ENCODE results near the gene UGP2.

The UGP2 gene

GRCh38 chr2:63821396-63821795, 20.3 kb upstream of the UGP2 start:
- Histone ChIP-seq H3K4me2 (ENCODE audit: low read length) (no peak overlapping the region), H3K9me3 (ENCODE audit: insufficient read depth, low read depth, low read length) (no peaks in the 10 kb centered on the region), H3K36me3 (ENCODE audit: control insufficient read depth in 1 of 2, insufficient read depth in 2 of 2, low read length in 2 of 2) (no peaks in the 10 kb centered on the region), H2BK5ac (ENCODE audit: low read depth, low read length, poor library complexity) (no peak overlapping the region), H3K9ac (ENCODE audit: low read length) (no peak overlapping the region), H3K4me1 (ENCODE audit: control insufficient read depth in 1 of 2, insufficient read depth in 2 of 2, low read length in 2 of 2) (peaks cover 0 to 2% of the 10 kb centered on the region in 2 experiments), H3K27me3 (ENCODE audit: insufficient read depth, low read length) (no peaks in the 10 kb centered on the region), H2AK5ac (ENCODE audit: low read length) (no peak overlapping the region), H2BK12ac (ENCODE audit: low read length) (no peak overlapping the region), H4K12ac (ENCODE audit: low read depth, low read length) (no peak overlapping the region), H4K8ac (ENCODE audit: low read depth, low read length) (no peak overlapping the region), H3K79me2 (ENCODE audit: control insufficient read depth, insufficient read depth, low read length, poor library complexity) (no peaks in the 10 kb centered on the region), H2BK120ac (ENCODE audit: insufficient read depth, low read length, poor library complexity) (no peak overlapping the region), H3K14ac (ENCODE audit: low read length) (no peak overlapping the region), H4K91ac (ENCODE audit: low read depth, low read length) (no peak overlapping the region), H3K4me3 (ENCODE audit: low read depth, low read length) (no peak overlapping the region), H2AFZ (ENCODE audit: insufficient read depth, low read length, poor library complexity) (no peak overlapping the region), H3K23ac (ENCODE audit: low read length) (no peak overlapping the region), H3K79me1 (ENCODE audit: low read length) (peaks cover under 1% of the 10 kb centered on the region), H3K18ac (ENCODE audit: low read length) (no peak overlapping the region), H3K27ac (ENCODE audit: low read depth, low read length) (no peak overlapping the region), H3K4ac (ENCODE audit: low read depth, low read length) (no peak overlapping the region)
- no CpG with 5 or more reads among the region's 3 CpGs for WGBS (ENCODE audit: extremely low coverage, insufficient coverage, insufficient read length)
- no peak for DNase-seq

- no peaks in the 10 kb centered on the region for H3K79me2 ChIP-seq (ENCODE audit: control insufficient read depth, insufficient read depth, low read length, poor library complexity)
- no peak overlapping the region for H2AFZ ChIP-seq (ENCODE audit: insufficient read depth, low read length, poor library complexity)
- no peak overlapping the region for H3K4ac ChIP-seq (ENCODE audit: low read depth, low read length)
- H4K8ac ChIP-seq (ENCODE audit: low read depth, low read length) = no peak overlapping the region
- no peak overlapping the region for H4K91ac ChIP-seq (ENCODE audit: low read depth, low read length)
- no peaks in the 10 kb centered on the region for H3K79me1 ChIP-seq (ENCODE audit: low read length)
- no peak overlapping the region for H2BK5ac ChIP-seq (ENCODE audit: low read depth, low read length, poor library complexity)
- no CpG with 5 or more reads among the region's 3 CpGs for WGBS (ENCODE audit: extremely low coverage, insufficient coverage, insufficient read length)
- H2BK120ac ChIP-seq (ENCODE audit: insufficient read depth, low read length, poor library complexity) = no peak overlapping the region
- H3K27me3 ChIP-seq (ENCODE audit: insufficient read depth, low read length) = no peaks in the 10 kb centered on the region
- no peak overlapping the region for H3K27ac ChIP-seq (ENCODE audit: low read depth, low read length)
- H3K4me1 ChIP-seq (ENCODE audit: control insufficient read depth in 1 of 2, insufficient read depth in 2 of 2, low read length in 2 of 2) = peaks cover 0 to 2% of the 10 kb centered on the region in 2 experiments
- no peak overlapping the region for H3K14ac ChIP-seq (ENCODE audit: low read length)
- H3K36me3 ChIP-seq (ENCODE audit: control insufficient read depth in 1 of 2, insufficient read depth in 2 of 2, low read length in 2 of 2) = no peaks in the 10 kb centered on the region
- H3K9ac ChIP-seq (ENCODE audit: low read length) = no peak overlapping the region
- H4K12ac ChIP-seq (ENCODE audit: low read depth, low read length) = no peak overlapping the region
- no peak overlapping the region for H3K4me3 ChIP-seq (ENCODE audit: low read depth, low read length)
- no peak overlapping the region for H3K4me2 ChIP-seq (ENCODE audit: low read length)
- no peak for DNase-seq
- H3K18ac ChIP-seq (ENCODE audit: low read length) = no peak overlapping the region
- H2AK5ac ChIP-seq (ENCODE audit: low read length) = no peak overlapping the region
- H3K23ac ChIP-seq (ENCODE audit: low read length) = no peak overlapping the region
- no peaks in the 10 kb centered on the region for H3K9me3 ChIP-seq (ENCODE audit: insufficient read depth, low read depth, low read length)
- H2BK12ac ChIP-seq (ENCODE audit: low read length) = no peak overlapping the region
These were observed 19.2 kb upstream of the UGP2 start for GRCh38 chr2:63822478-63822877.

DNA sequence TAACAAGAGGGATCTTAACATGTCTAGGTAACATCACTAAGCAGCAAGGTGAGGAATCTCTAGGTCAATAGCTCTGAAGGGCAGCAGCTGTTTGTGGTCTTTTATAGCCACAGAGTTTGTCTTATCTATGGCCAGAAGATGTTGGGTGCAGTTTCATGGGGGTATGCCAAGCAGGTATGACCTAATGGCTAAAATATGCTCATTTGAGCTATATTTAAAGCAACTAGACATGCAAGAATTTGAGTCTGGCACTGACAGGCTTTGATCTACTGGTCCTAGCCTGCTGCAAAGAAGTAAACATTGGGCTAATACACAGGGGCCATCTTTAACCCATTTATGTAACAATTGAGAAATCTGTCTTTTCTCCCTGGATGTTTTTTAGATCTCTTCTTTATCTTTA, 13.9 kb upstream of the UGP2 start:
- Histone ChIP-seq H3K79me1 (ENCODE audit: low read length) (peaks cover 2% of the 10 kb centered on the region), H3K18ac (ENCODE audit: low read length) (no peak overlapping the region), H2BK5ac (ENCODE audit: low read depth, low read length, poor library complexity) (no peak overlapping the region), H3K79me2 (ENCODE audit: control insufficient read depth, insufficient read depth, low read length, poor library complexity) (no peaks in the 10 kb centered on the region), H4K91ac (ENCODE audit: low read depth, low read length) (no peak overlapping the region), H2AK5ac (ENCODE audit: low read length) (no peak overlapping the region), H2BK120ac (ENCODE audit: insufficient read depth, low read length, poor library complexity) (no peak overlapping the region), H3K4me1 (ENCODE audit: control insufficient read depth in 1 of 2, insufficient read depth in 2 of 2, low read length in 2 of 2) (peaks cover 0 to 2% of the 10 kb centered on the region in 2 experiments), H3K9me3 (ENCODE audit: insufficient read depth, low read depth, low read length) (no peaks in the 10 kb centered on the region), H4K12ac (ENCODE audit: low read depth, low read length) (no peak overlapping the region), H3K9ac (ENCODE audit: low read length) (no peak overlapping the region), H3K4ac (ENCODE audit: low read depth, low read length) (no peak overlapping the region), H2BK12ac (ENCODE audit: low read length) (no peak overlapping the region), H3K4me2 (ENCODE audit: low read length) (peak overlapping the region; percentile 50), H3K27ac (ENCODE audit: low read depth, low read length) (peak overlapping the region; percentile 92), H3K27me3 (ENCODE audit: insufficient read depth, low read length) (no peaks in the 10 kb centered on the region), H3K14ac (ENCODE audit: low read length) (no peak overlapping the region), H2AFZ (ENCODE audit: insufficient read depth, low read length, poor library complexity) (no peak overlapping the region), H3K4me3 (ENCODE audit: low read depth, low read length) (no peak overlapping the region), H3K23ac (ENCODE audit: low read length) (no peak overlapping the region), H3K36me3 (ENCODE audit: control insufficient read depth in 1 of 2, insufficient read depth in 2 of 2, low read length in 2 of 2) (no peaks in the 10 kb centered on the region), H4K8ac (ENCODE audit: low read depth, low read length) (no peak overlapping the region)
- peak; percentile 74 to 95 for DNase-seq

GRCh38 chr2:63831176-63831575, 10.5 kb upstream of the UGP2 start:
- H3K27ac ChIP-seq (ENCODE audit: low read depth, low read length) = no peak overlapping the region
- H3K4ac ChIP-seq (ENCODE audit: low read depth, low read length) = no peak overlapping the region
- H3K79me1 ChIP-seq (ENCODE audit: low read length) = peaks cover 2% of the 10 kb centered on the region
- no peak for DNase-seq
- no peak overlapping the region for H3K18ac ChIP-seq (ENCODE audit: low read length)
- no peak overlapping the region for H3K4me3 ChIP-seq (ENCODE audit: low read depth, low read length)
- H3K4me1 ChIP-seq (ENCODE audit: control insufficient read depth in 1 of 2, insufficient read depth in 2 of 2, low read length in 2 of 2) = no peaks in the 10 kb centered on the region
- no peaks in the 10 kb centered on the region for H3K27me3 ChIP-seq (ENCODE audit: insufficient read depth, low read length)
- no peak overlapping the region for H2AFZ ChIP-seq (ENCODE audit: insufficient read depth, low read length, poor library complexity)
- H3K9me3 ChIP-seq (ENCODE audit: insufficient read depth, low read depth, low read length) = no peaks in the 10 kb centered on the region
- H4K12ac ChIP-seq (ENCODE audit: low read depth, low read length) = no peak overlapping the region
- no peak overlapping the region for H3K23ac ChIP-seq (ENCODE audit: low read length)
- no peak overlapping the region for H3K4me2 ChIP-seq (ENCODE audit: low read length)
- H4K8ac ChIP-seq (ENCODE audit: low read depth, low read length) = no peak overlapping the region
- no CpG with 5 or more reads among the region's 1 CpG for WGBS (ENCODE audit: extremely low coverage, insufficient coverage, insufficient read length)
- H3K9ac ChIP-seq (ENCODE audit: low read length) = no peak overlapping the region
- H2BK120ac ChIP-seq (ENCODE audit: insufficient read depth, low read length, poor library complexity) = no peak overlapping the region
- no peaks in the 10 kb centered on the region for H3K79me2 ChIP-seq (ENCODE audit: control insufficient read depth, insufficient read depth, low read length, poor library complexity)
- no peak overlapping the region for H2BK12ac ChIP-seq (ENCODE audit: low read length)
- H3K14ac ChIP-seq (ENCODE audit: low read length) = no peak overlapping the region
- no peak overlapping the region for H4K91ac ChIP-seq (ENCODE audit: low read depth, low read length)
- H2AK5ac ChIP-seq (ENCODE audit: low read length) = no peak overlapping the region
- no peaks in the 10 kb centered on the region for H3K36me3 ChIP-seq (ENCODE audit: control insufficient read depth in 1 of 2, insufficient read depth in 2 of 2, low read length in 2 of 2)
- H2BK5ac ChIP-seq (ENCODE audit: low read depth, low read length, poor library complexity) = no peak overlapping the region

Data from trophoblast cell (in vitro differentiated cells and primary cell).